ENCODE measurements around the gene NDUFA8.

The NDUFA8 gene

DNA sequence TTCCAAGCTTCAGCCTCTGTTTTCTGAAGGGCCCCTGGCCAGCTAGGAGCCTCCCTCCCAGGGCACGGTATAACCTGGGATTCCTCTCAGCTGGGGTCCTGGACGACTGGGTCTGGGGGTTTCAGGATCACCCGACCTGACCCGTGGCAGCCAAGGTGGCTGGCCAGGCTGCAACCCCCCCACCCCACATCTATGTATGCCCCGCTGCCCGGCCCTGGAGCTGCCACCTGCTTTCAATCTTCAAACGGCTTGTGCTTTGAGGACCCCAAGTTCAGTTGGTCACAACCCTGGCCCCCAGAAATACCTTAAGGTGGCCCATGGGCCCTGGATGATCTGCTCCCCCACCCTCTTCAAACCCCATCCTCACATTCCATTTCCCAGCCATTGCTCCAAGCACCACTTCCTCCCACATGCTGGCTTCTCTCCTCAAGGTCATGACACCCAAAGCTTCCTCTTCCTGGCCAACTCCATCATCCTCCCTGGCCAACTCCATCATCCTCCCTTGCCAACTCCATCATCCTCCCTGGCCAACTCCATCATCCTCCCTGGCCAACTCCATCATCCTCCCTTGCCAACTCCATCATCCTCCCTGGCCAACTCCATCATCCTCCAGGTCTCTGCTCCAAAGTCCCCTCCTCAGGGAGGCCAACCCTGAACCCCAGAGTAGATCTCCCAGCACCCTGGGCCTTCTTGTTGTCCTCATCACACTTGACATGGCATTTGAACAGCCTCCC, 49.3 kb downstream of the NDUFA8 start:
- Mint-ChIP-seq H3K36me3 (no peaks in the 10 kb centered on the region), H3K27me3 (no peaks in the 10 kb centered on the region), H3K27ac (no peak overlapping the region), H3K9me3 (no peaks in the 10 kb centered on the region), H3K4me1 (no peaks in the 10 kb centered on the region), H3K4me3 (no peak overlapping the region)

DNA sequence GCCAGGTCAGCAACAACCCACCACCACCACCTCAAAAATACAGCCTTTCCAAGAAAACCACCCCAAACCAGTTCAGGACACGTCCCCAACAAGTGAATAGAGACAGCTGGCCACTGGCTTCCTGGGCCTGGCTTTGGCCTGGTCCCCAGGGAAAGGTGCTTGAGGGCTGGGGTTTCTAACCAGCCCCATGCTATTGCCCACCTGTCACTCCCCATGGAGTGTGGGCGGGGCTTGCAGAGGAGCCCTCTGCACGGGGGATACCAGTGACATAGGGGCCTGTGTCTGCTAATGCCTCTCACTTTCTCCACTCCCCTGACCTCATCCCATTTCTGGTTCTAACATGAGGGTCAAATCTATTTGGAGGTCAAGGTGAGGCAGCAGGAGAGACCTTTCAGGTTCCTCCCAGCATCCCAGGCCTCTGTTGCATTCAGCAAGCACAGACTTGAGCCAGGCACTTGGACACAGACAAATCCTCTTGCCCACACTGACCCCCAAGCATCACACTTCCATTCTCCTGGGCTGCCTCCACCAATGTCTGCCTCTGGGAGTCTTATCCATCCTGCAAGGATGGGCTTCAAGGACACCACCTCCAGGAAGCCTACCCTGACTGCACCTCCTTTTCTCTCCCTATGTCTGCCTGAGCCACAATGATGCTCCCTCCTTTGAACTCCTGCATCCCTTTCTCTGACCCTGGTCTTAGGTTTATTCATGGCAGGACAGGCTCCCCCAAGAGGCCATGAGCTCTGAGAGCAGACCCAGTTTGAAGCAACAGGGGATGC, 50.4 kb downstream of the NDUFA8 start:
- peaks cover under 1% of the 10 kb centered on the region for H3K36me3 Mint-ChIP-seq
- no peak overlapping the region for H3K4me3 Mint-ChIP-seq
- peaks cover under 1% of the 10 kb centered on the region for H3K9me3 Mint-ChIP-seq
- H3K4me1 Mint-ChIP-seq, result no peaks in the 10 kb centered on the region
- no peaks in the 10 kb centered on the region for H3K27me3 Mint-ChIP-seq
- H3K27ac Mint-ChIP-seq, result no peak overlapping the region

DNA sequence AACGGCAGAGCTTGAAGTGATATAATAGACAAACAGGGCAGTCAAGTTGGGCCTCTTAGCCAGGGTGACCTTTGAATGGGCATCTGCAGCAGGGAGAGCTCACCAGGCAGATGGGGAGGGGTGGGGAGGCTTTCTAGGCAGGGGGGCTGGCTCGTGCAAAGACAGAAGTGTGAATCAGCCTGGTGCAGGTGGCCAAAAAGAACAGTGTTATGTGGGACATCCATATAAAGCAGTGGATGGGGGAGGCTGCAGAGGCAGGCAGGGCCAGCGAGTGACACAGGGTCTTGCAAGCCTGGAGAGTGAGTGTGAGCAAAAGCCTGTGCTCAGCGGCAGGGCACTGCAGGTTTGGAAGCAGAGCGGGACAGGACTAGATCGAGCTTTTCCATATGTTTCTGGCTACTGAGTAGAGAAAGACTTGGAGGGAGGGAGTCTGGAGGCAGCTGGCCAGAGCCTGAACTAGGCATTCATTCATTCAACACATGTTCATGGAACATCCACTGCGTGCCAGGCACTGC, 52.2 kb downstream of the NDUFA8 start:
- H3K4me3 Mint-ChIP-seq, result no peak overlapping the region
- no peaks in the 10 kb centered on the region for H3K27me3 Mint-ChIP-seq
- H3K36me3 Mint-ChIP-seq, result peaks cover 6% of the 10 kb centered on the region
- H3K4me1 Mint-ChIP-seq, result no peaks in the 10 kb centered on the region
- peaks cover 7% of the 10 kb centered on the region for H3K9me3 Mint-ChIP-seq
- H3K27ac Mint-ChIP-seq, result no peak overlapping the region

DNA sequence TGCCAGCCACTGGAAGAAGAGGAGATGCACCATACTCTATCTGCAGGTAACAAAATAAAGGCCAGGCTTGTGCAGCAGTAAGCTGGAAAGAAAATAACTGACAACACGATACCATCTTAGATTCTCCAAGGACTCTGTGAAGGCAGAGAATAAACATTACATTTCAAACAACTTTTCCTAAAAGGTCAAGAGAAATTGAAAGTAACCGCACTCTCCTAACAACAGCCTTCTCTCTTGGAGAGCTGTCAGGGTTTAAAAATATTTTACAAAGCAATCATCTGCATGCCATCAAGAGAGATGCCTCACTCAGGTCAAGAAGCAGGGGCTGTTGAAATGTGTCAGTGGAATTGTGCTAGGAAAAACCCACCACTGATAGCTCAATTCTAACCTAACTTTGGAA, 53.0 kb downstream of the NDUFA8 start:
- H3K4me1 Mint-ChIP-seq, result no peaks in the 10 kb centered on the region
- H3K27ac Mint-ChIP-seq, result no peak overlapping the region
- peaks cover 7% of the 10 kb centered on the region for H3K9me3 Mint-ChIP-seq
- no peaks in the 10 kb centered on the region for H3K27me3 Mint-ChIP-seq
- H3K36me3 Mint-ChIP-seq, result peaks cover 6% of the 10 kb centered on the region
- H3K4me3 Mint-ChIP-seq, result no peak overlapping the region

DNA sequence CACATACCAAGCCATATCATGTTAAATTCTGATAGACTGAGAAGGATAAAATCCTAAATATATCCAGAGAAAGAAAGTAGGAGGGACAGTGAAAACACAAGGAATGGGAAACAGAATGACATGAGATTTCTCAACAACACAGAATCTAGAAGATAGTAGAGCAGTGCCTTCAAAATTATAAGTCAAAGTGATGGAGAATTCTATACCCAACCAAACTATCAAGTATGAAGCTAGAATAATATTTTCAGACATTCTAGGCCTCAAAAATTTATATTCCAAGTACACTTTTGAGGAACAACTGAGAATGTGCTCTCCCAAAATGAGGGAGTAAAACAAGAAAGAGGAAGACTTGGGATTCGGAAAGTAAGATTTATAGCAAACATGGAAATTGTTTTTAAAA, 55.6 kb downstream of the NDUFA8 start:
- peaks cover 7% of the 10 kb centered on the region for H3K9me3 Mint-ChIP-seq

DNA sequence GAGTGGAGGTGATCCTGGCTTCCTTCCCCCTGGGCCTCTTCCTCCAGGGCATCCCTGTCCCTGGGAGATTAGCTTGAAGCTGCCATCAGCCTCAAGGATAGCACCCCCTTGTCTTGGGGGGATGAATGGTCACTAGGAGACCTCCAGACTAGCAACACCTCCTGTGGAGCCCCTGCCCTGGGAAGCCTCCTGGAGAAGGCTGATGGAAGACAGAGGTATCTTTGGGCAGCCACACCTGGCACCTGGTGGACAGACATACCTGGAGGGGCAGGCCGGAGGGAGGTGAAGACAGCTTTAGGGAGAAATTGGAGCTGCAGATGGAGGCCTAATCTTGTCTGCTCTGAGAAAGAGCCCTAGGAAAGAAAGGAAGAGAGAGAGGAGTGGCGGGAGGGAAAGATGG, 57.4 kb downstream of the NDUFA8 start:
- Mint-ChIP-seq H3K9me3 (peaks cover 7% of the 10 kb centered on the region), H3K4me3 (no peak overlapping the region), H3K36me3 (peaks cover 6% of the 10 kb centered on the region), H3K4me1 (peaks cover 7% of the 10 kb centered on the region), H3K27ac (no peak overlapping the region), H3K27me3 (peaks cover 2% of the 10 kb centered on the region)

More for the DNA sequence above, 55.6 kb downstream of the NDUFA8 start:
- Mint-ChIP-seq H3K27ac (no peak overlapping the region), H3K36me3 (peaks cover 6% of the 10 kb centered on the region), H3K4me3 (no peak overlapping the region), H3K27me3 (peaks cover 2% of the 10 kb centered on the region), H3K4me1 (peaks cover 7% of the 10 kb centered on the region)

DNA sequence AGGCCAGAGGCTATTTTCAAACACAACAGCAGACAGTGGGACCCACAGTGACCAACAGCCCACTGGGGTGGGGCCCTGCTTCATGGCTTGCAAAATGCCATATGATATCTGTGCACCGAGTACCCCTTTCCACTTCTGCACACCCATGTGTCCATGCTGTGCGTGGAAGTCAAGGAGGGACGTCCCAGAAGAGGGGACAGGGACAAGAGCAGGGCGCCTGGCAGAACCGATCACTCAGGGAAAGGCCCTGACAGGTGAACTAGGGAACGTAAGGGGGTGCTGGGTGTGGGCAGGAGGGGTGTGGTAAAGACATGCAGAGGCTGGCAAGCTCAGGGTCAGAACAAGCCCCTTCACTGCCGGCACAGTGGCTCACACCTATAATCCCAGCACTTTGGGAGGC, 58.8 kb downstream of the NDUFA8 start:
- Mint-ChIP-seq H3K27ac (no peak overlapping the region), H3K9me3 (peaks cover 7% of the 10 kb centered on the region), H3K27me3 (peaks cover 2% of the 10 kb centered on the region), H3K4me1 (peaks cover 7% of the 10 kb centered on the region), H3K36me3 (peaks cover 6% of the 10 kb centered on the region), H3K4me3 (no peak overlapping the region)

DNA sequence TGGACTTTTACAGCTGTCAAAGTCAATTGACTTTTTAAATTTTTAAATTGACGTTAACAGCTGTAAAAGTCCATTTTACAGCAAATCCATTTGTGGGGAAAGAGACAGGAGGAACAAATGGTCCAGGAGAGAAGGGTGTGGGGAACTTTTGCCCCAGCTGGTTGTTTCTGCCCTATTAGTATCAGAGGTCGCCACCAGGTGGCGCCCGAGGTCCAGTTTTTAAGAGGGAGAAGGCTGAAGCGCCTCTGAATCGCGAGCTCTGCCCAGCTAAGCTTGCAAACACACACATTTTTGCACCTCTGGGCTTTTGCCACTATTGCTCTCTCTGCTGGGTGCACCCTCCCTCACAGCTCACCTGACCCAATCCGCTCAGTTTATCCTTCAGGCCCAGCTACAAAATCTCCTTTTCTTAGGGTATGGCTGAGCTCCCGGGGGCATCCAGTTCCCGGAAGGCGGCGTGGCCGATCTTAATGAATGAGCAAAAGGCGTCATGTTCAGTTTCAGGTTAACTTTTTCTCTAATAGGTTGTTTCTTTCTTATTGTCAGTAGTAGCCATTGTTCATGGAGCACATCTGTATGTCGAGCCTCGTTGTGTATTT, 60.2 kb downstream of the NDUFA8 start:
- H3K27ac Mint-ChIP-seq, result no peak overlapping the region
- H3K9me3 Mint-ChIP-seq, result peaks cover 7% of the 10 kb centered on the region
- H3K27me3 Mint-ChIP-seq, result peaks cover 2% of the 10 kb centered on the region
- H3K4me3 Mint-ChIP-seq, result no peak overlapping the region
- peaks cover 17% of the 10 kb centered on the region for H3K4me1 Mint-ChIP-seq
- H3K36me3 Mint-ChIP-seq, result peaks cover 6% of the 10 kb centered on the region

DNA sequence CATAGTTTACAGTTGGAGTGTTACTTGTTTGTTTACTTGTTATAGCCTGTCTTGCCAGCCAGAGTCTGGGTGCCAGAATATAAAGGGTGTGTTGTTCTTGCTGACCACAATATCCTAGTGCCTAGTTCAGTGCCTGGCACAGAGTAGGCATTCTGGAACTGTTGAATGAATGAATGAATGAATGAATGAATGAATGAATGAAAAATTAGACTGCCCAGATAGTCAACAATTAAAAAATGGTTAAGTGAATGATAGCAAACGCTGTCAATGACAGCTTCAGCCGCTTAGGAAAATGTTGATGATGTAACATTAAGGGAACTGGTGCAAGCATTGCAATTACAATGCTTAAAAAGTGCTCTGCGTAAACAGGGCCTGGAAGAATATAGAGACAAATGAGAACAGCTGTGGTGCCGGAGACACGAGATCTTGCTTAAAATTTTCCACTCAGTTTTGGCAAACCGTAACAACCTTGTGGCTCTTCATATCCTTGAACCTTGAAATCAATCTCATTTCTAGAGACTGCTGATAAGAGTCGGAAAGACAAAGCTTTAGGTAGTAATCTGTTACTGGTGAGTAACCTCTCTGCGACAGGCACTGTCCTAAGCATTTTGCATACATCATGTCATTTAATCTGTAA, 61.8 kb downstream of the NDUFA8 start:
- no peaks in the 10 kb centered on the region for H3K36me3 Mint-ChIP-seq
- peaks cover 17% of the 10 kb centered on the region for H3K4me1 Mint-ChIP-seq
- H3K27ac Mint-ChIP-seq, result no peak overlapping the region
- H3K9me3 Mint-ChIP-seq, result no peaks in the 10 kb centered on the region
- H3K27me3 Mint-ChIP-seq, result peaks cover 2% of the 10 kb centered on the region
- H3K4me3 Mint-ChIP-seq, result no peak overlapping the region

DNA sequence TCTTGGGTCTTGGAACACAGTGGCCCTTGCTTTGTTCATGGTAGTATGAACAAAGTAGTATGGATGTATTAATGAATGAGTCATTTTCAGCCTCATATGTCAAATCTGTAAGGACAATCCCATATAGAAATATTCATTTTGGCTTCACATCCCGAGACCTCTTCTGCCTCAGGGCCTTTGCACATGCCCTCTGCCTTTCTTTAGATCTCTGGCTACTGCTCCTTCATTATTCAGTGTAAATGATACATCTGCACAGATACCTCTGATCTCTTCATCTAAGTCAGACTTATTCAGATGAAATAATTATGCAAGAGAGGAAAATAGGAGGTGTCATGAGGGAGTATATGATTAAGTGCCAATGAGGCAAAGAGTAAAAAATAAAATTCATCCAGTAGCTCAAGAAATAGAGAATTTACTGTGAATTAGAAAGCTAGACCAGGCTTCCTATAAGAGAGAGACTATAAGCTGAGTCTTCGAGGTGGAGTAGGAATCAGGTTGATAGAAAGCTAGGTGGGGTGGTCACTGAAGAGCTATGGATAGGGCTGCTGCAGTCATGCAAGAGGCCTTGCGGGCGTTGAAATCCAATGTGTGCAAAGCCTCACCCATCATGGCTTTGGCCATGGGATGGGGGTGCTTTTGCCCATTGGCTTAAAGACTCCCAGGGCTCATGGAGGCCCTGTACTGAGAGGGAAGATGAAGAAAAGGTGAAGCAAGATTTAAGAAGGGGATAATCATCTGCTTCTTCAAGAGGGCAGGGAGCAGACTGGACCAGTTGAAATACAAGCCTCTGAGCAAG, 62.8 kb downstream of the NDUFA8 start:
- H3K4me3 Mint-ChIP-seq, result no peak overlapping the region
- no peaks in the 10 kb centered on the region for H3K36me3 Mint-ChIP-seq
- H3K27me3 Mint-ChIP-seq, result peaks cover 2% of the 10 kb centered on the region
- peak overlapping the region; percentile 25 for H3K27ac Mint-ChIP-seq
- peaks cover 22% of the 10 kb centered on the region for H3K4me1 Mint-ChIP-seq
- no peaks in the 10 kb centered on the region for H3K9me3 Mint-ChIP-seq

DNA sequence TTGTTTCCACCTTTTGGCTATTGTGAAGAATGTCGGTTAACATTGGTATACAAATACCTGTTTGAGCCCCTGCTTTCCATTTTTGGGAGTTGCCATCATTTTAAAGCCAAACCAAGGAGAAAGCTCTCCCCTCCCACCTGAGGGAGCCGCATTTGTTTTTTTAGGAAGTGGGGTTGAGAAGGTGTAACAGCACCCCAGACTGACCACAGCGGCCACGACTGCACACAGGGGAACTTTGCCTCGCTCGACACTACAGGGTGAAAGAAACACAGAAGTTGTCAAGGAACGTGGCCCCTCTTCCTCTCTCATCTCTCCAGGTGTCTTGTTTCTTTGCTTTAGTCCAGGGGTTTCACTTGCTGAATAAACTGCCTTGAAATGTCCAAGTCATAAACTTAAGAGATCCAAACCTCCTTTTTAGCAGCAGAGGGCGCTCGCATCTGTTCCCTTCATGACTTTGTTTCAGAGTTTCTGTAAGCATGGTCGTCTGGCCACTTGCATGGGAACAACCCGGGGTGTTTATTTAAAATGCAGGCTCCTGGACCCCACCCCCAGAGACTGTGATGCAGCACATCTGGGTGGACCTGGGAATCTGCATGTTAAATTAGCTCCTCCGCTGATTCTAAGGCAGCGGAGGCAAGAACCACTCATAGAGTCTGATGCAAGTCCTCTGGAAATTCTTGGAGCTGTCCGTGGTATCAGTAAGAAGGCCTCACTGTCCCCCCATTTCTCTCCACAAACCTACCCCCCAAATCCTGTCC, 64.4 kb downstream of the NDUFA8 start:
- Mint-ChIP-seq H3K9me3 (no peaks in the 10 kb centered on the region), H3K27me3 (peaks cover 2% of the 10 kb centered on the region), H3K4me1 (peaks cover 38% of the 10 kb centered on the region), H3K4me3 (peak overlapping the region; percentile 65), H3K36me3 (no peaks in the 10 kb centered on the region), H3K27ac (no peak overlapping the region)
